PC-9 (cell line): ENCODE data around the gene CBY3. TPM values are rescaled to one million over a fixed set of nuclear protein-coding genes. Genes with fewer than 3 reads are reported as not detected.
A peak's percentile ranks its signal among the peaks of the same experiment; 100 is the strongest.

Experiments used
- Bru-seq: library from RNA; stranded (reverse); fragments of 400-500 nt; gene quantifications from one replicate; lab custom pipeline; 2021; lab: Mats Ljungman, UMichigan
- BruChase-seq, 2 experiments: library from RNA; stranded (reverse); fragments of 400-500 nt; gene quantifications; one replicate each; lab custom pipeline; 2021; lab: Mats Ljungman, UMichigan
- BruUV-seq: library from RNA; stranded (reverse); fragments of 400-500 nt; replicated peaks from 2 replicates; lab custom pipeline; 2021; lab: Mats Ljungman, UMichigan
- CTCF ChIA-PET: fragments of 300-600 bp; sonication (Branson Sonifier 250); formaldehyde crosslinking; loops from one replicate; lab custom pipeline; 2022; ENCODE audit warnings: antibody characterized with exemption; lab: Charles Lee
- POLR2A ChIA-PET: fragments of 300-600 bp; sonication (Branson Sonifier 250); formaldehyde crosslinking; loops from one replicate; lab custom pipeline; 2022; ENCODE audit warnings: antibody characterized with exemption; ENCODE audit not compliant: unreplicated experiment; lab: Charles Lee
- DNase-seq, 2 experiments: peaks; one replicate each; pipeline versions ENCODE4 v3.0.0 to v3.0.0-alpha.2; 2015 to 2022; ENCODE audit warnings: mixed read lengths in 1 of 2
- H2AFZ ChIP-seq: fragments of 200-600 bp; sonication (generic); 2 replicates; pipeline ENCODE4 v1.8.1; 2017; ENCODE audit warnings: antibody characterized with exemption
- H3F3A ChIP-seq: fragments of 200-600 bp; sonication (generic); 2 replicates; pipeline ENCODE4 v1.8.1; 2017; ENCODE audit warnings: antibody characterized with exemption, mild to moderate bottlenecking, low read depth; ENCODE audit not compliant: insufficient read depth
- H3K27ac ChIP-seq: fragments of 200-600 bp; sonication (generic); 2 replicates; pipeline ENCODE4 v1.6.1; 2016; ENCODE audit warnings: mixed run types
- H3K27me3 ChIP-seq: fragments of 200-600 bp; sonication (generic); 2 replicates; pipeline ENCODE4 v1.6.1; 2016; ENCODE audit warnings: low read depth, mixed run types; ENCODE audit not compliant: insufficient read depth
- H3K36me3 ChIP-seq: fragments of 200-600 bp; sonication (generic); 2 replicates; pipeline ENCODE4 v1.6.1; 2016; ENCODE audit warnings: low read depth, mixed run types
- H3K4me1 ChIP-seq: fragments of 200-600 bp; sonication (generic); replicated peaks from 2 replicates; pipeline ENCODE4 v1.6.1; 2016; ENCODE audit warnings: mixed run types; ENCODE audit not compliant: insufficient read depth
- H3K4me2 ChIP-seq: fragments of 200-600 bp; sonication (generic); 2 replicates; pipeline ENCODE4 v1.6.1; 2017; ENCODE audit warnings: mixed run types
- H3K4me3 ChIP-seq: fragments of 200-600 bp; sonication (generic); 2 replicates; pipeline ENCODE4 v1.6.1; 2016; ENCODE audit warnings: mixed run types
- H3K79me2 ChIP-seq: fragments of 200-600 bp; sonication (generic); 2 replicates; pipeline ENCODE4 v1.6.1; 2017; ENCODE audit warnings: low read depth, mixed run types
- H3K9me2 ChIP-seq: fragments of 200-600 bp; sonication (generic); 2 replicates; pipeline ENCODE4 v1.8.1; 2017; ENCODE audit warnings: mild to moderate bottlenecking; ENCODE audit not compliant: insufficient read depth
- H3K9me3 ChIP-seq: fragments of 200-600 bp; sonication (generic); 2 replicates; pipeline ENCODE4 v1.8.1; 2016; ENCODE audit warnings: low read depth; ENCODE audit not compliant: insufficient read depth
- H4K20me1 ChIP-seq: fragments of 200-600 bp; sonication (generic); 2 replicates; pipeline ENCODE4 v1.8.1; 2017; ENCODE audit not compliant: insufficient read depth
- CTCF ChIP-seq: fragments of 200-600 bp; sonication (generic); conservative IDR thresholded peaks from 2 replicates; pipeline ENCODE4 v1.6.1; 2017; ENCODE audit warnings: mixed run types, antibody characterized with exemption, mild to moderate bottlenecking, moderate library complexity
- EZH2 ChIP-seq: fragments of 200-600 bp; sonication (generic); IDR thresholded peaks from 2 replicates; pipeline ENCODE4 v1.8.0; 2017; ENCODE audit warnings: antibody characterized with exemption, low read depth
- intact Hi-C: fragments of 100-400 bp; cut with micrococcal nuclease; formaldehyde crosslinking; loops from one replicate; pipeline ENCODE4 v1.10.0; 2022; ENCODE audit not compliant: unreplicated experiment
- long read RNA-seq: library from polyadenylated mRNA; stranded (forward); transcript quantifications from one replicate; pipeline ENCODE4 v2.0.0, GENCODE V29; 2022
- total RNA-seq: library from RNA; stranded (reverse); gene quantifications from 2 replicates; pipeline ENCODE4 v1.2.3, GENCODE V29; 2021

The CBY3 gene
- total RNA-seq, result not detected in 2 replicates
- Bru-seq, nascent RNA, result percentile 31 among the genes with signal in this experiment
- percentile 30 among the genes with signal in this experiment for BruChase-seq, experiment 1, labeled RNA remaining after a 2-hour chase
- BruChase-seq, experiment 2, labeled RNA remaining after a 6-hour chase, result percentile 22 among the genes with signal in this experiment
- long read RNA-seq, partial matches to known transcripts, result 0 of 5 reads
- long read RNA-seq, other reads (novel, unspliced or antisense), result 5 of 5 reads

- H3K27me3 ChIP-seq, result no peaks in the 10 kb centered on the region
- no peak within 1 kb of the TSS for H3K4me3 ChIP-seq
- CTCF ChIA-PET, result no interaction called here
- no TSS peak for BruUV-seq
- H3K36me3 ChIP-seq, result no peaks in the 10 kb centered on the region
- TF ChIP-seq EZH2 (no peak), CTCF (no peak)
- POLR2A ChIA-PET, result interaction anchor here (0.5 kb wide), 1 partner anchor 14 kb away, joined by 10 read pairs; no protein-coding TSS in a partner anchor
- intact Hi-C loops, result no loop called here
- H3K27ac ChIP-seq, result no peak within 1 kb of the TSS
- no peaks in the 10 kb centered on the region for H3K9me2 ChIP-seq
- peak; percentile 33 to 69 for DNase-seq
- no peaks in the 10 kb centered on the region for H3K9me3 ChIP-seq
- no peaks in the 10 kb centered on the region for H4K20me1 ChIP-seq
- peaks cover 31% of the 10 kb centered on the region for H3K4me1 ChIP-seq
- H2AFZ ChIP-seq, result no peak within 1 kb of the TSS
- peaks cover 23% of the 10 kb centered on the region for H3K79me2 ChIP-seq
- H3F3A ChIP-seq, result peaks cover 21% of the 10 kb centered on the region; the same call in 1 of the 2 replicates
- peak within 1 kb of the TSS; percentile 30; the same call in 1 of the 2 replicates for H3K4me2 ChIP-seq
Observed at GRCh38 chr5:179680780-179681401, at the start of gene CBY3. Gene CBY3 (minus strand): TSS chr5:179681034. CDS start chr5:179680918, 116 bp downstream.

- Histone ChIP-seq H3K27me3 (no peaks in the 10 kb centered on the region), H3K27ac (peak overlapping the region; percentile 74), H3F3A (peaks cover 69% of the 10 kb centered on the region), H3K4me2 (peak overlapping the region; percentile 86), H3K4me3 (peak overlapping the region; percentile 77; the same call in 1 of the 2 replicates), H3K36me3 (peaks cover 29% of the 10 kb centered on the region), H4K20me1 (peaks cover 41% of the 10 kb centered on the region), H3K9me3 (no peaks in the 10 kb centered on the region), H3K9me2 (no peaks in the 10 kb centered on the region), H3K79me2 (peaks cover 21% of the 10 kb centered on the region), H2AFZ (no peak overlapping the region), H3K4me1 (peaks cover 39% of the 10 kb centered on the region)
- intact Hi-C loops, result loop anchor here (5.0 to 10.0 kb wide), 4 partner anchors 106 to 1457 kb away; partner anchors contain the start of genes HNRNPH1, MRNIP and TBC1D9B
- CTCF ChIA-PET, result no interaction called here
- no TSS peak for BruUV-seq
- no peak for DNase-seq
- TF ChIP-seq CTCF, result no peak
- TF ChIP-seq EZH2, result no peak
- POLR2A ChIA-PET, result no interaction called here
Observed at GRCh38 chr5:179730356-179730755, 49.5 kb upstream of the CBY3 start.

- peaks cover 15% of the 10 kb centered on the region for H3K79me2 ChIP-seq
- no TSS peak for BruUV-seq
- H3K27ac ChIP-seq, result peak overlapping the region; percentile 74; the same call in 1 of the 2 replicates
- no peak for DNase-seq
- CTCF ChIA-PET, result no interaction called here
- TF ChIP-seq CTCF (no peak), EZH2 (no peak)
- intact Hi-C loops, result loop anchor here (5.0 to 10.0 kb wide), 4 partner anchors 105 to 1458 kb away; partner anchors contain the start of genes HNRNPH1, MRNIP and TBC1D9B
- H3K9me3 ChIP-seq, result no peaks in the 10 kb centered on the region
- H3F3A ChIP-seq, result peaks cover 76% of the 10 kb centered on the region
- no peaks in the 10 kb centered on the region for H3K9me2 ChIP-seq
- H3K36me3 ChIP-seq, result peaks cover 35% of the 10 kb centered on the region
- H3K27me3 ChIP-seq, result no peaks in the 10 kb centered on the region
- POLR2A ChIA-PET, result no interaction called here
- H2AFZ ChIP-seq, result no peak overlapping the region
- H3K4me2 ChIP-seq, result peak overlapping the region; percentile 86; the same call in 1 of the 2 replicates
- H4K20me1 ChIP-seq, result peaks cover 40% of the 10 kb centered on the region
- no peak overlapping the region; the same call in 1 of the 2 replicates for H3K4me3 ChIP-seq
- H3K4me1 ChIP-seq, result peaks cover 38% of the 10 kb centered on the region
Observed at GRCh38 chr5:179729727-179730126, 48.9 kb upstream of the CBY3 start.
